ENCODE measurements around the gene RABAC1. TPM values are rescaled to one million over a fixed set of nuclear protein-coding genes. Genes with fewer than 3 reads are reported as not detected.

The RABAC1 gene
- total RNA-seq, 2 donors from 2014 or later, result 172 to 197 TPM

DNA sequence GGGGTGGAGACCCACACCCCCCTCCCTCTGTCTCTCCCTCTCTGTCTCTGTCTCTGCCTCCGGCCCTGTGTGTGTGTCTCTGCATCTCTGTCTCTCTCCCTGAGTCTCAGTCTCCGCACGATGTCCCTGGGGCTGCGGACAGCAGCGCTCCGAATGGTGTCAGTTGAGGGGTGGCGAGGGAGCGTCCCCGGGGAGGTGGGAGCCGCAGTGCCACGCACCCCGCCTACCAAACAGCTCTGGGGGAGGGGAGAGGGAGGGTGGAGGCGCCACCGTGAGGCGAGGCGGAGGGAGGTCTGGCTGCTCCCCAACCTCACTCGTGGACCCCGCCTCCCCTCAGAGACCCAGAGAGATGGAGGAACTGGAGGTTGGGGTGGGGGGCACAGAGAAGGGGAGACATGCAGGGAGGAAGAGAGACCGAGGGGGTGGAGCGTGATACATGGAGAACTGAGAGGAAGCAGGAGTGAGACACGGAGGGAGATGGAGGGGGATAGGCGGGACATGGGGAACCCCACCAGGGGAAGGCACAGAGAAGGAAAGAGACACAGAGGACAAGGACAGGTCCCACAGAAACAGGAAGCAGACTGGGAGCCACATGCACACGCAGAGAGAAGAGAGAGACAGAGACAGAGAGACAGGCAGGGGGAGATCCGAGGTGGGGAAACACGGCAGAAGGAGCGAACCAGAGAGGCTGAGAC, 38.1 kb downstream of the RABAC1 start:
- Histone ChIP-seq H3K4me1 (no peaks in the 10 kb centered on the region), H3K27ac (no peak overlapping the region), H3K9ac (ENCODE audit: low read depth in 2 of 2, low read length in 2 of 2) (no peak overlapping the region), H3K9me3 (no peaks in the 10 kb centered on the region), H3K4me3 (no peak overlapping the region), H3K36me3 (no peaks in the 10 kb centered on the region), H3K27me3 (peaks cover 10% of the 10 kb centered on the region)
- TF ChIP-seq, protein P1, sequence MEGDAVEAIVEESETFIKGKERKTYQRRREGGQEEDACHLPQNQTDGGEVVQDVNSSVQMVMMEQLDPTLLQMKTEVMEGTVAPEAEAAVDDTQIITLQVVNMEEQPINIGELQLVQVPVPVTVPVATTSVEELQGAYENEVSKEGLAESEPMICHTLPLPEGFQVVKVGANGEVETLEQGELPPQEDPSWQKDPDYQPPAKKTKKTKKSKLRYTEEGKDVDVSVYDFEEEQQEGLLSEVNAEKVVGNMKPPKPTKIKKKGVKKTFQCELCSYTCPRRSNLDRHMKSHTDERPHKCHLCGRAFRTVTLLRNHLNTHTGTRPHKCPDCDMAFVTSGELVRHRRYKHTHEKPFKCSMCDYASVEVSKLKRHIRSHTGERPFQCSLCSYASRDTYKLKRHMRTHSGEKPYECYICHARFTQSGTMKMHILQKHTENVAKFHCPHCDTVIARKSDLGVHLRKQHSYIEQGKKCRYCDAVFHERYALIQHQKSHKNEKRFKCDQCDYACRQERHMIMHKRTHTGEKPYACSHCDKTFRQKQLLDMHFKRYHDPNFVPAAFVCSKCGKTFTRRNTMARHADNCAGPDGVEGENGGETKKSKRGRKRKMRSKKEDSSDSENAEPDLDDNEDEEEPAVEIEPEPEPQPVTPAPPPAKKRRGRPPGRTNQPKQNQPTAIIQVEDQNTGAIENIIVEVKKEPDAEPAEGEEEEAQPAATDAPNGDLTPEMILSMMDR (IDR thresholded peaks at IDR 0.05), result no peak
- no peak for DNase-seq
- intact Hi-C loops (cut with DNase I), result no loop called here

DNA sequence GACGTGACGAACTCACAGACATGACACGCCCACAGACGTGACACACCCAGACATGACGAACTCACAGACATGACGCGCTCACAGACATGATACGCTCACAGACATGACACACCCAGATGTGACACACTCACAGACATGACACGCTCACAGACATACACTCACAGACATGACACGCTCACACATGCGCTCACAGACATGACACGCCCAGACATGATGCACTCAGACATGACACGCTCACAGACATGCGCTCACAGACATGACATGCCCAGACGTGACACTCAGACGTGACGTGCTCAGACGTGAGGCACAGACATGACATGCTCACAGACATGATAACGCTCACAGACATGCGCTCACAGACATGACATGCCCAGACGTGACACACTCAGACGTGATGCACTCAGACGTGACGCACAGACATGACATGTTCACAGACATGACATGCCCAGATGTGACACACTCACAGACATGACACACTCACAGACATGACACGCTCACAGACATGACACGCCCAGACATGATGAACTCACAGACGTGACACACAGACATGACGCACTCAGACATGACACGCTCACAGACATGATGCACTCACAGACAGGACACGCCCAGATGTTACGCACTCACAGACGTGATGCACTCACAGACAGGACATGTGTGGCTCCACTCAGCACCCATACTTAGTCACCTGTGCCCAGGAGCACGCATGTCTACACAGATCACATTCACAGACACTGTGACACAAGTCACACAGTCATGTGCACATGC, 39.0 kb downstream of the RABAC1 start:
- Histone ChIP-seq H3K9ac (ENCODE audit: low read depth in 2 of 2, low read length in 2 of 2) (no peak overlapping the region), H3K27ac (no peak overlapping the region), H3K36me3 (no peaks in the 10 kb centered on the region), H3K4me1 (no peaks in the 10 kb centered on the region), H3K4me3 (no peak overlapping the region), H3K9me3 (no peaks in the 10 kb centered on the region), H3K27me3 (peaks cover 19% of the 10 kb centered on the region)
- TF ChIP-seq, protein P1 (IDR thresholded peaks at IDR 0.05), result no peak
- no peak for DNase-seq
- intact Hi-C loops (cut with DNase I), result no loop called here

DNA sequence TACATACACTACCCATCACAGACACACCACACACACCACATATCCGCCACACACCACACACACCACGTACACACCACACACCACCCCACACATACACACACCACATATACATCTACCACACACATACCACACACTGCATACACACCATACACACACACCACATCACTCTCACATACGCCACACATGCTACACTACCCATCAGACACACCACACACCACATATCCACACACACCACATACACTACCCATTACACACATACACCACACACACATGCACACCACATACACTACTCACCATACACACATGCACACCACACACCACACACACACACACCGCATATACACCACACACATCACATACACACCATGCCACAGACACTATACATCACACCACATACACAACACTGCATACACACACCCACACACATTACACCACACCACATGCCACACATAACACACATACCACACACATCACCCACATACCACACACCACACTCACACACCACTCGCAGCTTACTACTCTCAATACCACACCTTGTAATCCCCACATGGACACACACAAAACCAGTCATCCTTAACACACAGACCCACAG, 40.4 kb downstream of the RABAC1 start:
- H3K27ac ChIP-seq, result no peak overlapping the region
- TF ChIP-seq, protein P1 (IDR thresholded peaks at IDR 0.05), result no peak
- no peaks in the 10 kb centered on the region for H3K9me3 ChIP-seq
- no peaks in the 10 kb centered on the region for H3K4me1 ChIP-seq
- DNase-seq, result no peak
- no peaks in the 10 kb centered on the region for H3K36me3 ChIP-seq
- no peak overlapping the region for H3K9ac ChIP-seq (ENCODE audit: low read depth in 2 of 2, low read length in 2 of 2)
- intact Hi-C loops (cut with DNase I), result no loop called here
- H3K4me3 ChIP-seq, result no peak overlapping the region
- H3K27me3 ChIP-seq, result peaks cover 21% of the 10 kb centered on the region

DNA sequence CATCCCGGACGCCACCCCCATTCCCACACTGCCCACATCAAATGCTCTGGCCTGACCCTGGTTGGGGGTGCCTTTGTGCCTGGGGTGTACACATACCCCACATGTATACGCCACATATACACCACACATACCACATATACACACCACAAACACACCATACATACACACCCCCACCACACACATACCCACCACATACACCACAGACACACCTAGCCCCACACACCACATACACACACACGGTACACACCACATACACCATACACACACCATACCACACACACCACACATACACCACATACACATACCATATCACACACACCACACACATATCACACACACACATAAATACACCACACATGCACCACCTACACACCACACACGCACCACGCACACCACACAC, 41.0 kb downstream of the RABAC1 start:
- H3K36me3 ChIP-seq, result no peaks in the 10 kb centered on the region
- no peak overlapping the region for H3K9ac ChIP-seq (ENCODE audit: low read depth in 2 of 2, low read length in 2 of 2)
- TF ChIP-seq, protein P1 (IDR thresholded peaks at IDR 0.05), result no peak
- H3K4me3 ChIP-seq, result no peak overlapping the region
- no peaks in the 10 kb centered on the region for H3K9me3 ChIP-seq
- peaks cover 28% of the 10 kb centered on the region for H3K27me3 ChIP-seq
- DNase-seq, result no peak
- H3K4me1 ChIP-seq, result no peaks in the 10 kb centered on the region
- no peak overlapping the region for H3K27ac ChIP-seq
- intact Hi-C loops (cut with DNase I), result no loop called here

- no peak for DNase-seq
- H3K9ac ChIP-seq (ENCODE audit: low read depth in 2 of 2, low read length in 2 of 2), result no peak overlapping the region
- H3K4me1 ChIP-seq, result no peaks in the 10 kb centered on the region
- intact Hi-C loops (cut with DNase I), result no loop called here
- H3K36me3 ChIP-seq, result no peaks in the 10 kb centered on the region
- H3K27ac ChIP-seq, result no peak overlapping the region
- H3K4me3 ChIP-seq, result no peak overlapping the region
- peaks cover 30% of the 10 kb centered on the region for H3K27me3 ChIP-seq
- H3K9me3 ChIP-seq, result no peaks in the 10 kb centered on the region
- TF ChIP-seq, protein P1 (IDR thresholded peaks at IDR 0.05), result no peak
These were observed 41.4 kb downstream of the RABAC1 start for GRCh38 chr19:41917676-41918075.

Measured in colonic mucosa (tissue), 4 donors.